ENCODE results near the gene HSPG2. TPM values are rescaled to one million over a fixed set of nuclear protein-coding genes. Genes with fewer than 3 reads are reported as not detected.

The HSPG2 gene
- total and polyA plus RNA-seq, 2 of the 8 experiments (the other 6 are each of a cell fraction or from before 2014, with no cell fraction given), result 17.8 to 111 TPM

DNA sequence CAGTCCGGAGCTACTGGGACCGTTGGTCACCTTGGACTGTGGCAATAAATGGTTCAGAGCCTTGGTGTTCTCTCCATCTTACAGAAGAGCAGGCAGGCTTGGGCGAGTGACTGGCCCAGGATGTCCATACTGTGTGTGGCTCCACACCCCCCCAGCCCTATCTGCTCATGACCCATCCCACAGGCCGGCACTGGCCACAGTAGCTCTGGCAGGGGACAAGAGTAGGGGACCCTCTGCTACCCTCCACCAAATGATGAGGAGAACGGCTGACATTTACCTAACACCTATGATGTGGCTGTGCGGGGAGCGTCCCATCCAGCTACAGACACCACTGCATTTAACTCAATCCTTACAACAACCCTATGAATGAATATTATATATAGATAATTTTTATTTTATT lies 111.7 kb downstream of the HSPG2 start:
- Histone ChIP-seq H2BK20ac (ENCODE audit: low read length) (no peak overlapping the region), H3K36me3 (ENCODE audit: control insufficient read depth in 2 of 4, insufficient read depth in 4 of 4, low read length in 3 of 4) (peaks cover 5 to 48% (median 32%) of the 10 kb centered on the region in 4 experiments; a peak in 7 of 8 replicates)
- FAIRE-seq, result no peak

More for the DNA sequence above, 111.7 kb downstream of the HSPG2 start:
- no peaks in the 10 kb centered on the region for H3K79me2 ChIP-seq (ENCODE audit: control insufficient read depth in 1 of 2, insufficient read depth in 2 of 2, low read length in 2 of 2)
- H3K18ac ChIP-seq (ENCODE audit: extremely low read depth, low read length), result no peak overlapping the region
- H4K8ac ChIP-seq (ENCODE audit: extremely low read depth, insufficient read depth, low read length), result no peak overlapping the region
- no peaks in the 10 kb centered on the region; a peak in 1 of 7 replicates for H3K4me1 ChIP-seq (replicated peaks in 1 of 4; ENCODE audit: control insufficient read depth in 3 of 4, insufficient read depth in 4 of 4, low read length in 3 of 4)
- no peak overlapping the region for H2BK12ac ChIP-seq (ENCODE audit: low read depth, low read length)
- H4K5ac ChIP-seq (ENCODE audit: insufficient read length, low read depth, low read length), result no peak overlapping the region
- no peak overlapping the region for H3K4me3 ChIP-seq (ENCODE audit: extremely low read depth in 1 of 4, insufficient read depth in 2 of 4, low read depth in 3 of 4, low read length in 4 of 4)
- H3K27ac ChIP-seq (ENCODE audit: low read depth, low read length), result no peak overlapping the region
- H3K23ac ChIP-seq (ENCODE audit: insufficient read length), result no peak overlapping the region
- H3K9me3 ChIP-seq (ENCODE audit: insufficient read depth in 2 of 2, low read depth in 1 of 2, low read length in 1 of 2), result no peaks in the 10 kb centered on the region
- peaks cover 0 to 2% of the 10 kb centered on the region in 2 experiments for H4K20me1 ChIP-seq (replicated peaks in 1 of 2; ENCODE audit: control insufficient read depth in 1 of 2, insufficient read depth in 2 of 2, low read length in 2 of 2)
- no peak overlapping the region for H2BK15ac ChIP-seq (ENCODE audit: low read length)
- ChIA-PET CTCF (ENCODE audit: partially characterized antibody) (interaction anchor here (1.1 kb wide), 1 partner anchor 8 kb away, joined by 4 read pairs; no protein-coding TSS in a partner anchor), POLR2A (ENCODE audit: partially characterized antibody) (interaction anchor here (1.3 kb wide), 1 partner anchor 13 kb away, joined by 3 read pairs; no protein-coding TSS in a partner anchor)
- no peaks in the 10 kb centered on the region for H3K23me2 ChIP-seq (ENCODE audit: low read depth, low read length)
- H4K91ac ChIP-seq (replicated peaks; ENCODE audit: insufficient read length, low read length), result no peak overlapping the region
- H3K14ac ChIP-seq (ENCODE audit: insufficient read length), result no peak overlapping the region
- no peak overlapping the region for H3K9ac ChIP-seq (replicated peaks in 1 of 4; ENCODE audit: extremely low read depth in 1 of 4, low read depth in 3 of 4, low read length in 3 of 4)
- no peak overlapping the region for H2BK120ac ChIP-seq (replicated peaks; ENCODE audit: low read depth, low read length)
- H3K27me3 ChIP-seq (replicated peaks in 1 of 4; ENCODE audit: control insufficient read depth in 3 of 4, extremely low read depth in 1 of 4, insufficient read depth in 3 of 4, low read length in 3 of 4), result no peaks in the 10 kb centered on the region; a peak in 1 of 7 replicates
- H3K79me1 ChIP-seq (ENCODE audit: low read depth, low read length), result no peaks in the 10 kb centered on the region
- DNase-seq (ENCODE audit: low read depth in 1 of 2, low spot score in 2 of 2), result no peak
- H2BK5ac ChIP-seq (ENCODE audit: low read depth, low read length), result no peak overlapping the region
- no peak overlapping the region for H2AK5ac ChIP-seq (ENCODE audit: low read depth, low read length)
- no peak overlapping the region for H3K4me2 ChIP-seq (ENCODE audit: insufficient read depth in 1 of 2, low read depth in 2 of 2, low read length in 2 of 2)
- 92% methylated on average over 7 of the region's 7 CpGs; no CpG with 5 or more reads in 1 of the 2 experiments for WGBS, 2 experiments (ENCODE audit: extremely low coverage in 1 of 2, insufficient coverage in 1 of 2, insufficient read length in 1 of 2, insufficient replicate concordance in 2 of 2, low coverage in 1 of 2, low lambda C conversion rate in 2 of 2, missing lambda C conversion rate in 1 of 2)
- no peak overlapping the region for H3K4ac ChIP-seq (replicated peaks; ENCODE audit: insufficient read length, low read depth, low read length)
- H3K56ac ChIP-seq (replicated peaks; ENCODE audit: insufficient read length, low read depth, low read length), result no peak overlapping the region
- no peak overlapping the region for H2AFZ ChIP-seq (ENCODE audit: low read length)
- TF ChIP-seq HDAC2 (IDR thresholded peaks at IDR 0.05; ENCODE audit: borderline replicate concordance in 1 of 2, low read depth in 2 of 2, low read length in 2 of 2), result no peak
